PC-3 (cell line): ENCODE data around the gene ATXN10. TPM values are rescaled to one million over a fixed set of nuclear protein-coding genes. Genes with fewer than 3 reads are reported as not detected.

Experiments
- ATAC-seq: fragments of 200-7000 bp; cut with Tn5 transposase; 2 replicates; pipeline ENCODE4 v1.9.1; 2020; ENCODE audit warnings: mild to moderate bottlenecking, moderate library complexity
- BruUV-seq: library from RNA; stranded (reverse); fragments of 400-500 nt; replicated peaks from 2 replicates; lab custom pipeline; 2021; lab: Mats Ljungman, UMichigan
- CTCF ChIA-PET: fragments of 300-600 bp; sonication (Branson Sonifier 250); formaldehyde crosslinking; loops from one replicate; lab custom pipeline; 2022; ENCODE audit warnings: antibody characterized with exemption; lab: Charles Lee
- POLR2A ChIA-PET: fragments of 300-600 bp; sonication (Branson Sonifier 250); formaldehyde crosslinking; loops from one replicate; lab custom pipeline; 2022; ENCODE audit warnings: antibody characterized with exemption; ENCODE audit not compliant: unreplicated experiment; lab: Charles Lee
- DNase-seq: peaks from one replicate; pipeline ENCODE4 v3.0.0-alpha.2; 2015
- H2AFZ ChIP-seq: fragments of 300-600 bp; sonication (generic); 2 replicates; pipeline ENCODE4 v1.6.0; 2016; ENCODE audit warnings: antibody characterized with exemption, low read length
- H3F3A ChIP-seq: fragments of 300-600 bp; sonication (generic); one replicate; pipeline ENCODE4 v1.6.0; 2017; ENCODE audit warnings: antibody characterized with exemption, low read length, control low read depth, mild to moderate bottlenecking; ENCODE audit not compliant: unreplicated experiment
- H3K27ac ChIP-seq: fragments of 300-600 bp; sonication (generic); 2 replicates; pipeline ENCODE4 v1.5.1; 2016; ENCODE audit warnings: mild to moderate bottlenecking, low read length
- H3K27me3 ChIP-seq: fragments of 300-600 bp; sonication (generic); 2 replicates; pipeline ENCODE4 v1.6.1; 2016; ENCODE audit warnings: low read length, mixed read lengths
- H3K36me3 ChIP-seq: fragments of 300-600 bp; sonication (generic); 2 replicates; pipeline ENCODE4 v1.6.1; 2016; ENCODE audit warnings: low read depth, mixed run types, low read length, mixed read lengths
- H3K4me1 ChIP-seq: fragments of 300-600 bp; sonication (generic); 2 replicates; pipeline ENCODE4 v1.5.1; 2016; ENCODE audit warnings: low read length; ENCODE audit not compliant: insufficient read depth
- H3K4me2 ChIP-seq: fragments of 300-600 bp; sonication (generic); 2 replicates; pipeline ENCODE4 v1.6.0; 2016; ENCODE audit warnings: low read length
- H3K4me3 ChIP-seq: fragments of 300-600 bp; sonication (generic); 2 replicates; pipeline ENCODE4 v1.5.1; 2016; ENCODE audit warnings: mild to moderate bottlenecking, low read length, mixed read lengths
- H3K79me2 ChIP-seq: fragments of 300-600 bp; sonication (generic); 2 replicates; pipeline ENCODE4 v1.6.1; 2017; ENCODE audit warnings: low read length, mixed read lengths
- H3K9ac ChIP-seq: fragments of 300-600 bp; sonication (generic); 2 replicates; pipeline ENCODE4 v1.6.0; 2016; ENCODE audit warnings: mild to moderate bottlenecking, low read length
- H3K9me2 ChIP-seq: fragments of 300-600 bp; sonication (generic); replicated peaks from 2 replicates; pipeline ENCODE4 v1.6.1; 2016; ENCODE audit warnings: mixed run types, low read length, mixed read lengths
- H3K9me3 ChIP-seq: fragments of 300-600 bp; sonication (generic); 2 replicates; pipeline ENCODE4 v1.6.1; 2016; ENCODE audit warnings: low read length, mixed read lengths
- H4K20me1 ChIP-seq: fragments of 300-600 bp; sonication (generic); 2 replicates; pipeline ENCODE4 v1.6.1; 2016; ENCODE audit warnings: low read length, mixed read lengths
- CTCF ChIP-seq: fragments of 300-600 bp; sonication (generic); conservative IDR thresholded peaks from 2 replicates; pipeline ENCODE4 v1.5.1; 2017; ENCODE audit warnings: antibody characterized with exemption, low read depth, mild to moderate bottlenecking, low read length
- EZH2 ChIP-seq: fragments of 300-600 bp; sonication (generic); IDR thresholded peaks from one replicate; pipeline ENCODE4 v1.6.1; 2017; ENCODE audit warnings: antibody characterized with exemption, mild to moderate bottlenecking, low read length; ENCODE audit not compliant: unreplicated experiment
- EZH2phosphoT487 ChIP-seq: fragments of 300-600 bp; sonication (generic); IDR thresholded peaks from 2 replicates; pipeline ENCODE4 v1.6.1; 2018; ENCODE audit warnings: mild to moderate bottlenecking, antibody characterized with exemption, low read length, borderline replicate concordance
- intact Hi-C: fragments of 100-400 bp; cut with micrococcal nuclease; formaldehyde crosslinking; loops from 2 replicates; pipeline ENCODE4 v1.9.0; 2023
- total RNA-seq: library from RNA; depleted of rRNA; stranded (reverse); fragments of >200 nt; gene quantifications from 2 replicates; pipeline ENCODE4 v1.2.3, GENCODE V29; 2014

ATXN10 gene
- total RNA-seq, 1 experiment from 2014 or later: 40.6 TPM

GRCh38 chr22:45683680-45684079 lies 12.0 kb downstream of the ATXN10 start:
- TF ChIP-seq CTCF: no peak
- TF ChIP-seq EZH2phosphoT487: no peak
- no peak for TF ChIP-seq EZH2
- Histone ChIP-seq H2AFZ (no peak overlapping the region), H3K27me3 (no peaks in the 10 kb centered on the region), H3K4me1 (peaks cover 87% of the 10 kb centered on the region), H4K20me1 (no peaks in the 10 kb centered on the region), H3K9me2 (no peaks in the 10 kb centered on the region), H3K27ac (peak overlapping the region; percentile 27), H3K36me3 (no peaks in the 10 kb centered on the region), H3K9ac (no peak overlapping the region), H3K9me3 (no peaks in the 10 kb centered on the region), H3K79me2 (peaks cover 84% of the 10 kb centered on the region), H3K4me3 (no peak overlapping the region), H3K4me2 (peak overlapping the region; percentile 23), H3F3A (peaks cover 9% of the 10 kb centered on the region)
- ChIA-PET CTCF (no interaction called here), POLR2A (no interaction called here)
- no TSS peak for BruUV-seq
- no peak for ATAC-seq
- intact Hi-C loops: loop anchor here (10.0 kb wide), 1 partner anchor 121 kb away; no protein-coding TSS in a partner anchor
- DNase-seq: no peak

- intact Hi-C loops: loop anchor here (10.0 kb wide), 1 partner anchor 121 kb away; no protein-coding TSS in a partner anchor
- peak; percentile 10 for DNase-seq
- CTCF ChIA-PET: no interaction called here
These were observed 12.5 kb downstream of the ATXN10 start for GRCh38 chr22:45684169-45684568.

More at GRCh38 chr22:45684169-45684568, 12.5 kb downstream of the ATXN10 start:
- H4K20me1 ChIP-seq: no peaks in the 10 kb centered on the region
- H3K4me3 ChIP-seq: no peak overlapping the region
- TF ChIP-seq CTCF (no peak), EZH2 (no peak), EZH2phosphoT487 (no peak)
- peaks cover 88% of the 10 kb centered on the region for H3K4me1 ChIP-seq
- no peaks in the 10 kb centered on the region for H3K27me3 ChIP-seq
- no peak overlapping the region for H3K9ac ChIP-seq
- no peaks in the 10 kb centered on the region for H3K36me3 ChIP-seq
- no peaks in the 10 kb centered on the region for H3K9me3 ChIP-seq
- POLR2A ChIA-PET: no interaction called here
- no peak overlapping the region for H2AFZ ChIP-seq
- ATAC-seq: no peak
- H3F3A ChIP-seq: peaks cover 6% of the 10 kb centered on the region
- peak overlapping the region; percentile 23 for H3K4me2 ChIP-seq
- H3K9me2 ChIP-seq: no peaks in the 10 kb centered on the region
- no TSS peak for BruUV-seq
- H3K27ac ChIP-seq: peak overlapping the region; percentile 27
- peaks cover 85% of the 10 kb centered on the region for H3K79me2 ChIP-seq
